ENCODE data around the gene AGAP4.

- no peak for TF ChIP-seq CTCF (conservative IDR thresholded peaks at IDR 0.05 in 1 of 2, IDR thresholded peaks at IDR 0.05 in 1 of 2; ENCODE audit: extremely low read depth in 1 of 2, insufficient read depth in 1 of 2, low read depth in 1 of 2, low read length in 2 of 2)
- TF ChIP-seq EZH2 (IDR thresholded peaks at IDR 0.05; ENCODE audit: borderline replicate concordance, low read length), result no peak
Measured at GRCh38 chr10:45809837-45810236, 37.5 kb downstream of the AGAP4 start.

Data from mammary epithelial cell (primary cell).